Heart left ventricle (tissue), 13 donors: ENCODE results near the gene IBTK.

Experiments used
- POLR2A ChIP-seq, 2 donors: fragments of 450-650 bp; IDR thresholded peaks; one replicate each; pipeline ENCODE4 v1.6.1; 2017; ENCODE audit warnings: antibody characterized with exemption in 2 of 2, mild to moderate bottlenecking in 2 of 2, moderate library complexity in 2 of 2
- TF ChIP-seq, protein P1 (sequence below), 12 donors: fragments of 200-600 bp; sonication (generic) in 4 of 12; IDR thresholded peaks; one replicate each; pipeline versions ENCODE4 v1.5.0 to v1.8.0; 2018 to 2022; ENCODE audit warnings: antibody characterized with exemption in 12 of 12, mild to moderate bottlenecking in 5 of 12
- donor health status: ischemic (EF 13 %, LVEDD 7.1; RV severe dilation, severe dysfunction).
- donor health status: DM: no; HTN: yes; CAD: no.
- donor health status: DM: no; HTN: no; CAD: no.
- donor health status: ischemic (EF 25% LVEDD 6.9; RV normal size, moderate dysfunction).
- donor health status: ischemic (EF 25% LVEDD 5.7; RV mildly dilated, moderate dysfunction).
- donor health status: ischemic (EF 35%, LVEDD 5.7; RV mildly dilated, moderate dysfunction).
- donor health status: nonischemic (EF 11% LVEDD 7.7; RV severe dilation, severe dysfunction).
- donor health status: DM: yes; HTN: yes; CAD: no.
- donor health status: PGD.
- donor health status: ischemic (EF 29% LVEDD 5.4; RV normal size, mild dysfunction).
- donor health status: nonischemic (EF 23%, LVEDD 6.1; RV moderate dilation, normal function).

DNA sequence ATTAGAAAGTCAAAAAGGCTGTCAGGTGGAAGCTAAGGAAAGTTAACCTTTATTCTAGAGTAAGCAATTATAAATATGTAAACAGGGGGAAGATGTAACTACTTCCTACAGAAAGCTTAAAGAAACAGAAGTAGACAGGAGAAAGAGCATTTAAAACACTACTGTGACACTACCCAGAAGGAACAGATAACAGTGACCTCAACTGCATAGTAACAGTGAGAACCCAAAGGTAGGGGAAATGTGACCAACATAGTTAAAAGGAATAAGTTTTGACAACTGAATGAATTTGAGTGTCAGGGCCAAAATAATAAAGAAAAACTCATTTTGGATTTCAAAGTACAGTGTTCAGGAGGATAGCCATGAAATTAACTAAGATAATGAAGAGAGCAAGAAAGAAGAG lies 43.5 kb downstream of the IBTK start:
- TF ChIP-seq, protein P1, sequence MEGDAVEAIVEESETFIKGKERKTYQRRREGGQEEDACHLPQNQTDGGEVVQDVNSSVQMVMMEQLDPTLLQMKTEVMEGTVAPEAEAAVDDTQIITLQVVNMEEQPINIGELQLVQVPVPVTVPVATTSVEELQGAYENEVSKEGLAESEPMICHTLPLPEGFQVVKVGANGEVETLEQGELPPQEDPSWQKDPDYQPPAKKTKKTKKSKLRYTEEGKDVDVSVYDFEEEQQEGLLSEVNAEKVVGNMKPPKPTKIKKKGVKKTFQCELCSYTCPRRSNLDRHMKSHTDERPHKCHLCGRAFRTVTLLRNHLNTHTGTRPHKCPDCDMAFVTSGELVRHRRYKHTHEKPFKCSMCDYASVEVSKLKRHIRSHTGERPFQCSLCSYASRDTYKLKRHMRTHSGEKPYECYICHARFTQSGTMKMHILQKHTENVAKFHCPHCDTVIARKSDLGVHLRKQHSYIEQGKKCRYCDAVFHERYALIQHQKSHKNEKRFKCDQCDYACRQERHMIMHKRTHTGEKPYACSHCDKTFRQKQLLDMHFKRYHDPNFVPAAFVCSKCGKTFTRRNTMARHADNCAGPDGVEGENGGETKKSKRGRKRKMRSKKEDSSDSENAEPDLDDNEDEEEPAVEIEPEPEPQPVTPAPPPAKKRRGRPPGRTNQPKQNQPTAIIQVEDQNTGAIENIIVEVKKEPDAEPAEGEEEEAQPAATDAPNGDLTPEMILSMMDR (IDR thresholded peaks at IDR 0.05): no peak
- TF ChIP-seq POLR2A (IDR thresholded peaks at IDR 0.05): no peak
